CD4-positive, alpha-beta T cell treated with Interleukin-21 for 1 hour (primary cell): ENCODE results near the gene PTH2R.
"Not testable (repeated sequence)": the region's sequence is repeated elsewhere in the genome, so short reads cannot be mapped to it uniquely, and the experiment has no call there.

Experiments
- DNase-seq: peaks from one replicate; pipeline ENCODE4 v3.0.0-alpha.2; 2020

The PTH2R gene

GRCh38 chr2:208392300-208392699 lies 14.3 kb upstream of the PTH2R start:
- DNase-seq, result no peak

GRCh38 chr2:208396796-208397195 lies 9.8 kb upstream of the PTH2R start:
- not testable (repeated sequence) for DNase-seq

GRCh38 chr2:208399201-208399600 lies 7.4 kb upstream of the PTH2R start:
- no peak for DNase-seq

GRCh38 chr2:208407667-208408066 lies 1.1 kb downstream of the PTH2R start:
- no peak for DNase-seq

GRCh38 chr2:208413931-208414330 lies 7.3 kb downstream of the PTH2R start:
- no peak for DNase-seq

- DNase-seq, result no peak
These were observed 8.7 kb downstream of the PTH2R start for GRCh38 chr2:208415255-208415654.

- DNase-seq, result no peak
These were observed 9.3 kb downstream of the PTH2R start for GRCh38 chr2:208415897-208416296.

GRCh38 chr2:208426412-208427045 lies 19.9 kb downstream of the PTH2R start:
- no peak for DNase-seq

- no peak for DNase-seq
These were observed 31.2 kb downstream of the PTH2R start for GRCh38 chr2:208437755-208438154.

- no peak for DNase-seq
These were observed 34.1 kb downstream of the PTH2R start for GRCh38 chr2:208440716-208441115.

- DNase-seq, result no peak
These were observed 35.4 kb downstream of the PTH2R start for GRCh38 chr2:208441951-208442350.

GRCh38 chr2:208447447-208447846 lies 40.9 kb downstream of the PTH2R start:
- not testable (repeated sequence) for DNase-seq

- DNase-seq, result no peak
These were observed 44.5 kb downstream of the PTH2R start for GRCh38 chr2:208451061-208451460.

- no peak for DNase-seq
These were observed 48.3 kb downstream of the PTH2R start for GRCh38 chr2:208454861-208455260.

GRCh38 chr2:208463721-208464120 lies 57.1 kb downstream of the PTH2R start:
- DNase-seq, result no peak

GRCh38 chr2:208464205-208464604 lies 57.6 kb downstream of the PTH2R start:
- DNase-seq, result no peak

- DNase-seq, result peak; percentile 1
These were observed 59.7 kb downstream of the PTH2R start for GRCh38 chr2:208466151-208466919.

GRCh38 chr2:208466920-208467298 lies 60.3 kb downstream of the PTH2R start:
- DNase-seq, result no peak

GRCh38 chr2:208467564-208467963 lies 61.0 kb downstream of the PTH2R start:
- DNase-seq, result no peak

GRCh38 chr2:208477741-208478140 lies 71.1 kb downstream of the PTH2R start:
- no peak for DNase-seq

- no peak for DNase-seq
These were observed 72.8 kb downstream of the PTH2R start for GRCh38 chr2:208479342-208479741.

GRCh38 chr2:208481945-208482344 lies 75.4 kb downstream of the PTH2R start:
- DNase-seq, result not testable (repeated sequence)

GRCh38 chr2:208482453-208483015 lies 75.9 kb downstream of the PTH2R start:
- DNase-seq, result not testable (repeated sequence)

- DNase-seq, result no peak
These were observed 78.8 kb downstream of the PTH2R start for GRCh38 chr2:208485390-208485789.
